ENCODE measurements around the gene ECM1. TPM values are rescaled to one million over a fixed set of nuclear protein-coding genes. Genes with fewer than 3 reads are reported as not detected.
A peak's percentile ranks its signal among the peaks of the same experiment; 100 is the strongest.

ECM1 gene
- total RNA-seq, 1 experiment from 2014 or later, result 139 TPM

DNA sequence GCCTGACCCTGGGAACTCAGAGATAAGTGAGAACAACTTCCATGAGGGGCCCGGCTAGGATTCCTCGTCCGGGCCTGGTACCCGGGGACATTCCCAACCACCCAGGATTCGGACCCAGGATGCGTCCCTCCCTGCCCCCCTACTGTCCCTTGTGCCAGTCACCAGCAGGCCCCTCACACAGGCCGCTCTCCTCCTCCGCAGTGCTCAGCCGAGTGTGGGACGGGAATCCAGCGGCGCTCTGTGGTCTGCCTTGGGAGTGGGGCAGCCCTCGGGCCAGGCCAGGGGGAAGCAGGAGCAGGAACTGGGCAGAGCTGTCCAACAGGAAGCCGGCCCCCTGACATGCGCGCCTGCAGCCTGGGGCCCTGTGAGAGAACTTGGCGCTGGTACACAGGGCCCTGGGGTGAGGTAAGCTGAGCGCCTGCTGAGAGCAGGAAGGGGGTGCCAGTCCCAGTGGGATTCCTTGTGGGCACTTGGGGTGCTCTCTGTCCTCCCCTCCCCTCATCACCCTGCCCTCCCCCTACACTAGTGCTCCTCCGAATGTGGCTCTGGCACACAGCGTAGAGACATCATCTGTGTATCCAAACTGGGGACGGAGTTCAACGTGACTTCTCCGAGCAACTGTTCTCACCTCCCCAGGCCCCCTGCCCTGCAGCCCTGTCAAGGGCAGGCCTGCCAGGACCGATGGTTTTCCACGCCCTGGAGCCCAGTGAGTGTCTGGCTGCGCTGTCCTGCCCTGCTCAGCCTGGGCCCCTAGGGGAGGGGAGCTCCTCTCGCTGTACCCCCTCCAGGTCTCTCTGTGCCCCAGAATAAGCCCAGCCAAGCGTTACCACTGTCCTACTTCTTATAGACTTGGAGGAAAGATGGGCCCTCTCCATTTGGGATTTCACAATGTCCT lies 51.1 kb downstream of the ECM1 start:
- no peak for DNase-seq (ENCODE audit: low read depth)

- DNase-seq (ENCODE audit: low read depth), result no peak
Observed at GRCh38 chr1:150559656-150560010, 51.7 kb downstream of the ECM1 start.

DNA sequence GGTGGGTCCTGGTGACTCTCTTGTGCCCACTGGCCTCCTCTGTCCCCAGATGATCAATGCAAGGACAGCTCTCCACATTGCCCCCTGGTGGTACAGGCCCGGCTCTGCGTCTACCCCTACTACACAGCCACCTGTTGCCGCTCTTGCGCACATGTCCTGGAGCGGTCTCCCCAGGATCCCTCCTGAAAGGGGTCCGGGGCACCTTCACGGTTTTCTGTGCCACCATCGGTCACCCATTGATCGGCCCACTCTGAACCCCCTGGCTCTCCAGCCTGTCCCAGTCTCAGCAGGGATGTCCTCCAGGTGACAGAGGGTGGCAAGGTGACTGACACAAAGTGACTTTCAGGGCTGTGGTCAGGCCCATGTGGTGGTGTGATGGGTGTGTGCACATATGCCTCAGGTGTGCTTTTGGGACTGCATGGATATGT lies 52.1 kb downstream of the ECM1 start:
- peak; percentile 47 for DNase-seq (ENCODE audit: low read depth)

GRCh38 chr1:150560576-150561253 lies 52.8 kb downstream of the ECM1 start:
- DNase-seq (ENCODE audit: low read depth), result no peak

DNA sequence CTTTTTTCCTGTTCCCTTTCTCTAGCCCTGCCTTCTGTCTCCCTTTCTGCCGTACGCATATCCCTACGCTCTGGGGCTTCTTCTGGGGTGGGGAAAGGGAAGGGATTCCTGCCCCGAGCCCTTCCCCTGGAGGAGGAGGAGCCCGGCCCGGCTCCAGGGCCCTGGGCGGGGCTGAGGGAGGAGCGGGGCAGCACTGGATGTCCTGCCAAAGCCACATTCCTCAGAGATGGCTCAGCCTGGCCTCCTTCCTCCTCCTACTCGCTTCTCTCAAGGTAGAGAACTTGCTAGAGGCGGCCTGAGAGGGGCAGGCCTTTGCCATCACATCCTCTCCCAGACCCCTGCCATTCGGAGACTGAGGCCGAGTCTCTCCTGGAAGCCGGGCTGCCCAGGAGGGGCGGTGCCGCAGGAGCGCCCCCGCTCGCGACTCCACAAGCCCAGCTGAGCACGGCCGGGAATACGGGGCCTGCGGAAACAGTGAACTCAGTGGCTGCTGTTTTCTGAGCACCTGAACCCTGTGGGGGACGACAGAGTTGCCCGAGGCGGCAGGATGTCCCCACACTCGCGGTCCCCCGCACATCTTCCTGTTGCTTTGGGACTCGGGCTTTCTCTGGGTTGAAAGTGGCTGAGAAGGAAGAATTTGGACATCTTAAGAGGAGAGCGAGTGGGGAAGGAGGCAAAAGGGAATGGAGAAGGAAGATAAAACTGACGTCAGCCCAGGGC lies 53.5 kb downstream of the ECM1 start:
- DNase-seq (ENCODE audit: low read depth), result peak; percentile 97

GRCh38 chr1:150561974-150562445 lies 54.1 kb downstream of the ECM1 start:
- peak; percentile 86 for DNase-seq (ENCODE audit: low read depth)

GRCh38 chr1:150562446-150563339 lies 54.8 kb downstream of the ECM1 start:
- no peak for DNase-seq (ENCODE audit: low read depth)

Other genes with a start within 250 kb of the ECM1 start
- gene APH1A, start 239.1 kb upstream of the ECM1 start, total RNA-seq (2014; rRNA removed; shearing (Covaris generic)), result 92.8 and 107 TPM in 2 replicates
- 1.9 and 4.8 TPM in 2 replicates for gene C1orf54, start 235.3 kb upstream of the ECM1 start, total RNA-seq (2014; rRNA removed; shearing (Covaris generic))
- gene CIART, start 225.6 kb upstream of the ECM1 start, total RNA-seq (2014; rRNA removed; shearing (Covaris generic)), result 11.8 and 12.0 TPM in 2 replicates
- gene MRPS21, start 214.2 kb upstream of the ECM1 start, total RNA-seq (2014; rRNA removed; shearing (Covaris generic)), result 55.9 and 62.8 TPM in 2 replicates
- 37.9 and 40.5 TPM in 2 replicates for gene PRPF3, start 186.6 kb upstream of the ECM1 start, total RNA-seq (2014; rRNA removed; shearing (Covaris generic))
- gene RPRD2, start 144.0 kb upstream of the ECM1 start, total RNA-seq (2014; rRNA removed; shearing (Covaris generic)), result 7.7 and 10.3 TPM in 2 replicates
- gene TARS2, start 20.7 kb upstream of the ECM1 start, total RNA-seq (2014; rRNA removed; shearing (Covaris generic)), result 16.2 and 32.4 TPM in 2 replicates
- gene FALEC, start 7.6 kb downstream of the ECM1 start, total RNA-seq (2014; rRNA removed; shearing (Covaris generic)), result not detected in 2 replicates
- gene ADAMTSL4, start 41.3 kb downstream of the ECM1 start, total RNA-seq (2014; rRNA removed; shearing (Covaris generic)), result 0.60 and 1.1 TPM in 2 replicates
- gene MCL1, start 71.5 kb downstream of the ECM1 start, total RNA-seq (2014; rRNA removed; shearing (Covaris generic)), result 119 and 124 TPM in 2 replicates
- gene ENSA, start 121.5 kb downstream of the ECM1 start, total RNA-seq (2014; rRNA removed; shearing (Covaris generic)), result 75.2 and 85.5 TPM in 2 replicates
- gene GOLPH3L, start 189.0 kb downstream of the ECM1 start, total RNA-seq (2014; rRNA removed; shearing (Covaris generic)), result 9.3 and 9.4 TPM in 2 replicates
- not detected in 2 replicates for gene HORMAD1, start 212.8 kb downstream of the ECM1 start, total RNA-seq (2014; rRNA removed; shearing (Covaris generic))

Data from RPMI7951 (cell line).